Lower leg skin (tissue), 3 donors: ENCODE results near the gene ZFPM1.

Experiments
- CTCF ChIP-seq, 3 donors: fragments of 450-650 bp; IDR thresholded peaks; one replicate each; pipeline ENCODE4 v1.5.1; 2016; ENCODE audit warnings: antibody characterized with exemption in 3 of 3, mild to moderate bottlenecking in 3 of 3, moderate library complexity in 2 of 3
- POLR2A ChIP-seq, 2 donors: fragments of 450-650 bp; IDR thresholded peaks; one replicate each; pipeline ENCODE4 v1.6.1; 2016 to 2017; ENCODE audit warnings: antibody characterized with exemption in 2 of 2, mild to moderate bottlenecking in 1 of 2, moderate library complexity in 1 of 2

GRCh38 chr16:88416686-88417085 lies 36.4 kb upstream of the ZFPM1 start:
- TF ChIP-seq CTCF (IDR thresholded peaks at IDR 0.05) = no peak
- TF ChIP-seq POLR2A (IDR thresholded peaks at IDR 0.05) = no peak
